ENCODE results near the gene ULBP2.
"Not testable (repeated sequence)": the region's sequence is repeated elsewhere in the genome, so short reads cannot be mapped to it uniquely, and the experiment has no call there.

The ULBP2 gene

DNA sequence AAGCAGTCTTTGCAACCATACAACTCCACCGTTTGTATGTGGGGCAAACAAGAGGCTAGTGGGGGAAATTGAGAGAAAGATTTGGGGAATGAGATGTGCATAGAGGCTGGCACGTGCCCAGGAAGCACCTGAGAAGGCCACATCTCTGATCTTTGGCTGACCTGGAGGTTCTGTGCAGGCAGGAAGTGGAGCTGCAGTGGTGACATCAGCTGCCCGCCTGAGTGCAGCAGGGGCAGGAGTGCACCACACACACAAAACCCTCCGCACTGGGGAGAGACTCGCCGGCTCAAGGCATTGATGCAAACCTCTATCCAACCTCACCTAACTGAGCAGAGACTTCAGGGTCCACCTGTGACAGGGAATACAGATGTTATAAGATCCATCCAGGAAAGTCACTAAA is 32.6 kb downstream of the ULBP2 start:
- DNase-seq: not testable (repeated sequence)

DNA sequence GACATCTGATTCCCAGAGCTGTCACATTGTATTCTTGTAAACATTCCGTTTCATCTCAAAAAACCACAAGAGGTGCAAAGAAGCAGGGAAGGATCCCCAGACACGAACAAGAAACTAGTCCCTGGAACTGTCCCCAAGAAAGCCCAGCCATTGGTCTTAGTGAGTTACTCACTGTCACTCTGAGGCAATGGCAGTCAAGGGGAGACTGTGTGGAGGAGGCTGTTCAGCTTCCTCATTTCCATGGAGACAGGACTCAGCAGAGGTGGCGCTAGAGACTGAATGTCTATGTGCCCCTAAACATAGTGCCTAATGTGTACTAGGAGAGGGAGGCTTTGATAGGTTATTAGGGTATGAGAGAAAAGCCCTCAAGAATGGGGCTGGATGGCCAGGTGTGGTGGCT is 33.0 kb downstream of the ULBP2 start:
- DNase-seq: peak; percentile 57 to 72

DNA sequence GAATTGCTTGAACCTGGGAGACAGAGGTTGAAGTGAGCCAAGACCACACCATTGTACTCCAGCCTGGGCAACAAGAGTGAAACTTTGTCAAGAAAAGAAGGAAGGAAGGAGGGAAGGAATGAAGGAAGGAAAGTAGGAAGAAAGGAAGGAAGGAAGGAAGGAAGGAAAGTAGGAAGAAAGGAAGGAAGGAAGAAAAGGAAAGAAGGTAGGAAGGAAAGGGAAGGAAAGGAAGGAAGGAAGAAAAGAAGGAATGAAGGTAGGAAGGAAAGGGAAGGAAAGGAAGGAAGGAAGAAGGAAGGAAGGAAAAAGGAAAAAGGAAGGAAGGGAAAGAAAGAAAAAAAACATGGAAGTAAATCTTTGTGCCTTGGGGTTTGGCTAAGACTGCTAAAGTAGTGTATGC is 33.6 kb downstream of the ULBP2 start:
- no peak for DNase-seq

DNA sequence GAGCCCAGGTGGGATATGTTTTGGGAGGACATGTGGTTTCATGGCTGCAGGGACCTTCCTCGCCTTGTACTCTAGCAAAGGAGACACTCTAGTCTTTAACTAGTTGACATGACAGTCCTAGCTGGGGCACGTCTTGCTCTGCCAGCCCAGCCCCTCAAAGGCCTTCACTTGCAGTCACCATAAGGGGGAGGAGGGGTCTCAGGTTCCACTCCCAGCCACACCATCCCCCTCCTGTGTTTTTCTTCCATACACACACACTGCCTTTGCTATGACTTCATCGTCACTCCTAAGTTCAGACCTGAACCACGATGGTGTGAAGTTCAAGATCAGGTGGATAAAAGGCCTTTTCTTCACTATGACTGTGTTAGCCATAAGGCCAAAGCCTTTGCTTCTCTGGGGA is 35.4 kb downstream of the ULBP2 start:
- DNase-seq: no peak

DNA sequence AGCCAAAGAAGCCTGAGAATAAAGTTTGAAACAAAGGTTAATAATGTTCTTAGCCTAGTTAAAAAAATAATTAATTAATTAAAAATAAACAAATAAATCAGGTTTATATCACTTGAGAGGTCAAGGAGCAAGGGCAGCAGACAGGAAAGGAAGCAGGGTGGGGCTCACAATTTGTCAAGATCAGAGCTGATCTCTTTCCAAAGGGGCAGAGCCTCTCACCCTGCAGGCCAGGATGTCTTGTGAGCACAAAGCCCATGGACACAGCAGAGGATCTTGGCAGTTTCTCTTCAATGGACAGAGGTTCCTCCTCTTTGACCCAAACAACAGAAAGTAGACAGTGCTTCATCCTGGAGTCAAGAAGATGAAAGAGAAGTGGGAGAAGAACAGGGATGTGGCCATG is 36.8 kb downstream of the ULBP2 start:
- no peak for DNase-seq

DNA sequence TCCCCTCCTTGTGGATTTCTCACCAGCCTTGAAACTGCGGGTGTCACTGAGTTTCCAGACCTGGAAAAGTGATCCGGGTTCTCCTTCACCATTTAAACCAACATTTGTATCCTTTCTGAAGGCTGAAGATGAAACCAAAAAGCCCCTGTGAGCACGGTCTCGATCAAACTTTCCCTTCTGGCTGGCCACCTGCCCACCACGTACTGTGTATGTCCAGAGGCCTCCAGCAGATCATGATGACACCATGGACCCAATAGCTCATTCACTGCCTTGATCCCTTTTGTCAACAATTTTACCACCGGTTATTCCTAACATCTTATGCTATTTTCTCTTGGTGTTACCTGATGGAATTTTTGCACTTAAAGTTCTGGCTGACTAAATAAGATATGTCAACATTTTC is 37.5 kb downstream of the ULBP2 start:
- no peak for DNase-seq

DNA sequence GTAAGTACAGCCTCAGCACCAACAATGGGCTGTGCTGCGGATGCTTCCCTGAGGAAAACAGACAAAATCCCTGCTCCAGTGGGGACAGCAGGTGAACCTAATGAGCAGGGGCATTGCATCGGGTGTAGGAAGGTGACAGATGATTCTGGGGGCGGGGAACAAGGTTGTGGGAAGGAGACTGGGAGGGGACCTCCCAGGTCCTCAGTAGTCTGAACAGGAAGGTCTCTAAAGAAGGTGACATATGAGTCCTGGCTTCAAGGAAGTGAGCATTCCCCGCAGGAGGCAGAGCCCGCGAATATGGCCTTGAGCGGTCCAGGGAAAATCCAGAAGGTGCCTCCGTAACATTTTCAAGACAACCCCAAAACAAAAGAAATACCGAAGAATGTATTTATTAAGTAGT is 41.3 kb downstream of the ULBP2 start:
- no peak for DNase-seq

DNA sequence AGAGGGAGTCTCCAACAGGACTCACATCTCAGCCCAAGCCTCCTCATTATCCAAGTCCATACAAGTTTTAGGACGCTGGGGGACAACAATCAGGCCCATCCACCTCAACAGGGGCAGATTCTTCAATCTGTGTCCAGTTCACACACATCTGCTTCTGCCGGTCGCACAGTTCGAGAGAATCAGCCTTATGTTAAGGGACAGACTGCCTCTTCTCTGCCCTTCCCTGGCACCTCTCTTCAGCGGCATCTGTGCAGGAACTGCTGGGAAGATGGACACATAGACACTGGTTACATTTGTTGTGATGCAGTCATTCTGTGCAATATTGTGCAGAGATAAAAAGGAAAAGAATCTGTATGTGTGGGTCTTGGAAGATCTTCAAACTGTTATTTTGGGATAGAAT is 43.0 kb downstream of the ULBP2 start:
- no peak for DNase-seq

DNA sequence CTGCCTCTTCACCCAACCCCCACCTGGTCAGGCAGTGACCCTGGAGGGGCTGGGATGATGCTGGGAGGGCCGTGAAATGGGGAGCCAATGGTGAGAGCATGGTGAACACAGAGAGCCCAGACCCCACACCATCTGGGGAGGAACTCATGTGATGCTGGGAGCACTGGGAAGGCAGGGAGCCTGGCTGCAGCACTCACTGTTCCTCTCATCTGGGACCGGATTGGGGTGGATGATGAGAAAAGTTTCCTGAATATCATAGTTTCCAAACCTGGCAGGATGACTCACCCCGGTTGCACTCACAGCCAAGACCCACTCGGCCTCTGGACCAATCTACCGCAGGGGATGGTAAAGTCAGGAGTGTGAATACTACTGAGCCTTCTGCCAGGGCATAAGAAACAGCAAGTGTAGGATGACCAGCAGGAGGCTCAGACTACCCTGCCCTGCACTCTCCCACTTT is 43.7 kb downstream of the ULBP2 start:
- DNase-seq: no peak

DNA sequence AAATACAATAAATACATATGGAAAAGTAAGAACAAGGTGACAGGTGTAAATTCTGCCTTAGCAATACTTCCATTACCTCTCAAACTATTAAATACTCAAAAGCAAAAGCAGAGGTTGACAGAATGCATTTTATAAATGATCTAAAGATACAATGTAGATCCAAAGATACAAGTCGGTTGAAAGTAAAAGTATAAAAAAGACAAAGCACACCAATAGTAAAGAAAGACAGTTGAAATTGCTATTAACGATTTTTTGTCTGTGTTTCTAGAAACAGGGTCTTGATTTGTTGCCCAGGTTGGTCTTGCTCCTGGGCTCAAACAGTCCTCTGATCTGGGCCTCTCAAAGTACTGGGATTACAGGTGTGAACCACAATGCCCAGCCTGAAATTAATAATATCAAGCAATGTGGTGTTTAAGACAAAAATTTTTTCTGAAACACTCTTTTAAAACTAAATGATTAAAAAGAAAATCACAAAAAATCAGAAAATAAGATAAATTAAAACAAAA is 45.8 kb downstream of the ULBP2 start:
- DNase-seq: no peak

DNA sequence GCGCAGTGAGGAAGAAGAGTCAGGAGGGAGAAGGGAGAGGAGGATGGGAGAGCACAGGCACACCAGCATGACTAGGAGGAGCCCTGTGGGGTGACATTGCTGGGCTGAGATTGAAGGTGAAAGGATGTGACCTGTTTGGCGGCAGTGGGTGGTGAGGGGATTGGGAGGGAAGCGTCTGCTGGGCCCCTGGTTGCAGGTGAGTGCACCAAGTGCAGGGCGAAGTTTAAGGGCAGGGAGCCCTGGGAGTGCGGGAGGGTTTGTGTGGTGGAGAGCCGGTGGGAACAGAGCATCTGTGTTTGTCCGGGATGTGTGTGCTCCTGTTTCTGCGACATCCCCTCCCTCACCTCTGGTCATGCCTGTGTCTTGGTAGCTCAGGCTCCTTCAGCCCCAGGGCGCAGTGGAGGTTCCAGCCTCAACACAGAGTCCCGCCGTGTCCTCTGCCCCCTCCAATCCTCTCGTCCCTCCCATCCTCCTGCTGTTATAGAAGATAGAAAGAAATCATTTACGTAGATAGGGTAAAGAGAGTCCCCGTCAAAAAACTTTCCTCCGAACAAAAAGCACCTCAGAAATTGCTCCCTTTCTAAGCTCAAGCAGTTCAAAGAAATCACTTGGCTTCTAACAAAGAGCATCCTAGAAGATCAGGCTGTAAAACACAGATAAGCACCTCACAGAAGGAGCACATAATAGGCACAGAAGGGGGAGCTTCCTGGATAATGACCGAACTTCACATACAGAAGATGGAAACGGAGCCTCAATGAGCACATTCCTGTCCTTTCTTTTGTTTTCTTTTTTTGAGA is 46.9 kb downstream of the ULBP2 start:
- no peak for DNase-seq

DNA sequence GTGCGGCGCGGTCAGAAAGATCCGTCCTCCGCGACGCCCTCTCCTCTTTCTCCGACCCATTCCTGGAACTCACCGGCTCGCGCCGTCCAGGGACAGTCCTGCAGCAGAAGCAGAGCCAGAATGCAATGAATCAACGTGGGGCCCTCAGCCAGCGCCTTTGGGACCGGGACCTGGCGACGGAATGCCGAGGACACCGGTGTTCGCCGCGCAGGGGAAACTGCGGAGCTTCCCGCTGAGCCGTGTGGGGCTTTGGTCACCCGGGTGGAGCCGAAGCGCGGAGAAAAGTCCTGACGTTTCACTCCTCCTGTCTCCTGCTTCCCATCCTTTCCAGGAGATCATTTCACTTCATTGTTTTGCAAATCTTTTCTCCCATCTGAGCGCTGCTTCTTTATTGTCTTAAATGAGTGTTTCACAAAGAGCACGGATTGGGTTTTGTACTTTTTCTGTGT is 48.4 kb downstream of the ULBP2 start:
- no peak for DNase-seq

DNA sequence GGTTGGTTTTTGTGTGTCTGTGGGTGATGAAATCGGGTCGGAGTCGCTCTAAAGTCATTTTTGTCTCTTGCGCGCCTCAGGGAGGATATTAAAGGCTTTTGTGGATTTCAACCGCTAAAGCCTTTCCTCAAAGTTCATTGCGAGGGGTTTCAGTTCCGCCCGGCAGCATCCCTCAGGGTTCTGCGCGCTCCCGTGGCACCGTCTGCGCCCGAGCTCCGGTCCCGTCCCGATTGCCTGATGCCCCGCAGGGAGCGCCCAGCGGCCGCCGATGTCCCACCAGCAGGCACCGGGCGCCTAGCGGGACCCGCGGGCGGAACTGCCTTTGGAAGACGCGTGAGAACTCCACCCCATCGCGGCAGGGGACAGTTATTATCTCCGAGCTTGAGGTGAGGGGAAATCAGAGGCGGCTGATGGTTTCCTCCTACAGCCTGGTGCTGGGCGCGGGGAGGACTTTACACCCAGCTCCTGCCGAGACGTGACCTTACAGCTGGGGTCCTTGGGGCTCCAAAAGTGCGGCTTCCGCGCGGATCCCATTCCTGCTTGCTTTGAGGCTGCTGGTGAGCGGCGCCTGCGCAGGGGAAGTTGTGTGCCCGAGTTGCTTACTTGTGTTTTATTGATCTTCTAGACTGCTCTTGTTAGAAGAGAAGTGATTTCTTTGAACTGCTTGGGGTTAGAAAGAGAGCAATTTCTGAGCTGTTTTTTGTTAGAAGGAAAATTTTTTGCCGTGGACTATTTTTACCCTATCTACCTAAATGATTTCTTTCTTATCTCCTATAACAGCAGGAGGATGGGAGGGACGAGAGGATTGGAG is 49.1 kb downstream of the ULBP2 start:
- peak in 1 of 2 donors; percentile 7 for DNase-seq

DNA sequence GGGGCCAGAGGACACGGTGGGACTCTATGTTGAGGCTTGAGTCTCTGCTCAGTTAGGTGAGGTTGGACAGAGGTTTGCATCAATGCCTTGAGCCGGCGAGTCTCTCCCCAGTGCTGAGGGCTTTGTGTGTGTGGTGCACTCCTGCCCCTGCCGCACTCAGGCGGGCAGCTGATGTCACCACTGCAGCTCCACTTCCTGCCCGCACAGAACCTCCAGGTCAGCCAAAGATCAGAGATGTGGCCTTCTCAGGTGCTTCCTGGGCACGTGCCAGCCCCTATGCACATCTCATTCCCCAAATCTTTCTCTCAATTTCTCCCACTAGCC is 49.6 kb downstream of the ULBP2 start:
- not testable (repeated sequence) for DNase-seq

DNA sequence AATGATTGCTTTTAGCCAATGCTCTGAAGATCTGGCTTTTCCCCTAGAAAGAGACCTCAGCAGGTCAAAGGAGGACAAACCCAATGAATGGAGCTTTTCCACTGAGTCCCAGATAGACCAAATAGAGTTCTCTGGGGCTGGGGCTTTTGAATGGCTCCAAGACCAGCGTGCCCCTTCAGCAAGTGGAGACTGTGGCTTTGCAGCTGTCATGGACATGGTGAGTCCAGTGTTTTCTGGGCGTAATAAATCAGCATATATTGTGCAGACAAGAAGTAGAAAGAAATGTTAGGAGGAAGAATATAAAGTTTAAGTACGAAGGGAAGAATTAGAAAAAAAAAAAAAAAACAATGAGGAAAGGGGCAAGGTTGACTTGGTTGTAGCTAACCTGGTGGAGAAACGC is 50.0 kb downstream of the ULBP2 start:
- DNase-seq: no peak

DNA sequence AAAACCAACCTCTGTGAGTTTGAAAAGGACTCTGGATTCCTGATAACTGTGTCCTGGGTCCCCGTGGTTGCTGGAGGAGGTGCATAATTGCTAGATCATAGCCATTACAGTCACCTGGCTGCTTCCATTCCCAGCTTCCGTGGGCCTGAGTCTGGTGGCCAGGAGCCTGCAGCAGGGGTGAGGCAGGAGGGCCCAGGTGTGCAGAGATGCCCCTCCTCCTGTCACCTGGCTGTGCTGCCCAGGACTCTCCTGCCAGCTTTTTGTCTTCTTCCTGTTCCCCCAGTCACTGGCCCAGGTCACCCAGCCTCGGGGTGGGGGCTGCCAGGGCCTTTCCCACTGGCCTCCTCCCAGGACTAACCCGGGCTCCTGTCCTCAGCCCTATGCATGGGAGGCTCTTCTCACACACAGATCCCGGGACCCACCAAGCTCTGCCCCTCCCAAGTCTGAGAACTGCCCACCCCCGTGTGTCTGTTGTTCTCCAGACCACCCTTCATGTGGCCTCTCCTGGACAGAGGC is 53.5 kb downstream of the ULBP2 start:
- DNase-seq: no peak

DNA sequence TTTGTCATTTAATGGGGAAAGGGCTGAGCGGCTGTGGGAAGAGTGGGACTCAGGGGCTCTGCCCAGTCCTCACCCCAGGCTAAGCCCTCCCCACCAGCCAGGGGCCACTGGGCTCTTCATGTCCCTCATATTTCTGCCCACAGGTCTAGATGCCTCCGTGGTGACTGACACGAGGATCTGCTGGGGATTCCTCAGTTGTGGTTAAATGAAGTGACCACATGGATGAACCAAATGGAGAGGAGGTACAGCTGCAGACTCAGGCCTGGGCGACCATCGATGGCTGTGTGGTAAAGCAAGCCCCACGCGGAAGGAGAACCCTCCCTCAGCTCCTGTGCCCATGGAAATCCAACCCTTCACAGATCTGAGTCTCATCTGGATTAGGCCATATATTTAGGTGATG is 54.2 kb downstream of the ULBP2 start:
- no peak for DNase-seq

Data from inflammatory macrophage (primary cell).